A204.1 (cell line): ENCODE data around the gene SH3D21.

Experiments
- FAIRE-seq: peaks from 2 replicates; lab custom pipeline; 2012; peaks lifted over from hg19 to GRCh38; lab: Jason Lieb, UNC

The SH3D21 gene

GRCh38 chr1:36303650-36304360, 2.4 kb upstream of the SH3D21 start:
- FAIRE-seq = no peak

- FAIRE-seq = no peak
Measured at GRCh38 chr1:36304521-36304920, 1.6 kb upstream of the SH3D21 start.

- no peak for FAIRE-seq
Measured at GRCh38 chr1:36304970-36305914, 926 bp upstream of the SH3D21 start.

GRCh38 chr1:36305915-36306209, 306 bp upstream of the SH3D21 start:
- FAIRE-seq = no peak

GRCh38 chr1:36306902-36307456, 811 bp downstream of the SH3D21 start:
- no peak for FAIRE-seq

- no peak for FAIRE-seq
Measured at GRCh38 chr1:36307601-36308330, 1.6 kb downstream of the SH3D21 start.

GRCh38 chr1:36309397-36309796, 3.2 kb downstream of the SH3D21 start:
- FAIRE-seq = no peak

GRCh38 chr1:36320291-36320761, 14.2 kb downstream of the SH3D21 start:
- FAIRE-seq = no peak

GRCh38 chr1:36320767-36321118, 14.6 kb downstream of the SH3D21 start:
- FAIRE-seq = no peak

- no peak for FAIRE-seq
Measured at GRCh38 chr1:36321119-36321951, 15.2 kb downstream of the SH3D21 start.

- FAIRE-seq = no peak
Measured at GRCh38 chr1:36322041-36322785, 16.0 kb downstream of the SH3D21 start.

GRCh38 chr1:36322786-36323635, 16.8 kb downstream of the SH3D21 start:
- FAIRE-seq = no peak

GRCh38 chr1:36323636-36324352, 17.6 kb downstream of the SH3D21 start, which contains the start of gene EVA1B:
TSS of gene EVA1B (minus strand) at chr1:36323645. CDS start at chr1:36323037, 608 bp downstream.
- no peak for FAIRE-seq

GRCh38 chr1:36324353-36324703, 18.2 kb downstream of the SH3D21 start:
- no peak for FAIRE-seq

GRCh38 chr1:36326499-36326898, 20.3 kb downstream of the SH3D21 start:
- FAIRE-seq = no peak

GRCh38 chr1:36327421-36328087, 21.4 kb downstream of the SH3D21 start:
- no peak for FAIRE-seq

- FAIRE-seq = no peak
Measured at GRCh38 chr1:36328088-36328480, 21.9 kb downstream of the SH3D21 start.

GRCh38 chr1:36328713-36329112, 22.5 kb downstream of the SH3D21 start:
- FAIRE-seq = no peak

GRCh38 chr1:36329817-36330216, 23.6 kb downstream of the SH3D21 start:
- no peak for FAIRE-seq
